Suprapubic skin (tissue), 4 donors: ENCODE data around the gene PHOX2B. TPM values are rescaled to one million over a fixed set of nuclear protein-coding genes. Genes with fewer than 3 reads are reported as not detected.
"Not testable (repeated sequence)": the region's sequence is repeated elsewhere in the genome, so short reads cannot be mapped to it uniquely, and the experiment has no call there.

Source experiments
- DNase-seq, 2 donors: peaks; one replicate each; pipeline ENCODE4 v3.0.0-alpha.2; 2019; ENCODE audit warnings: low spot score in 2 of 2
- H3K27ac ChIP-seq: fragments of 200-600 bp; sonication (generic); one replicate; pipeline ENCODE4 v1.5.1; 2019
- H3K27me3 ChIP-seq: fragments of 200-600 bp; sonication (generic); one replicate; pipeline ENCODE4 v1.5.1; 2019
- H3K36me3 ChIP-seq: fragments of 200-600 bp; sonication (generic); one replicate; pipeline ENCODE4 v1.5.1; 2019
- H3K4me1 ChIP-seq: fragments of 200-600 bp; sonication (generic); one replicate; pipeline ENCODE4 v1.5.1; 2019
- H3K4me3 ChIP-seq: fragments of 200-600 bp; sonication (generic); one replicate; pipeline ENCODE4 v1.5.1; 2019; ENCODE audit warnings: mild to moderate bottlenecking
- H3K9me3 ChIP-seq: fragments of 200-600 bp; sonication (generic); one replicate; pipeline ENCODE4 v1.5.1; 2019
- EP300 ChIP-seq: sonication (generic); formaldehyde crosslinking; IDR thresholded peaks from one replicate; pipeline ENCODE4 v1.6.1; 2017; ENCODE audit warnings: antibody characterized with exemption
- POLR2A ChIP-seq, 2 donors: fragments of 450-650 bp; IDR thresholded peaks; one replicate each; pipeline ENCODE4 v1.6.1; 2017; ENCODE audit warnings: antibody characterized with exemption in 2 of 2, mild to moderate bottlenecking in 2 of 2, moderate library complexity in 2 of 2
- POLR2AphosphoS5 ChIP-seq, 3 donors: sonication (generic); formaldehyde crosslinking; IDR thresholded peaks; one replicate each; pipeline ENCODE4 v1.6.1; 2017; ENCODE audit warnings: antibody characterized with exemption in 3 of 3
- WGBS: methylation state at CpG from one replicate; pipeline ENCODE4 v1.1.5; 2018; 5-methylcytosine and 5-hydroxymethylcytosine counted together
- total RNA-seq, 4 donors: library from RNA; depleted of rRNA; stranded (reverse); fragments of >200 nt; gene quantifications; one replicate each; pipeline ENCODE4 v1.1.0, GENCODE V29; 2016
- TF ChIP-seq, protein P1 (sequence below), 2 donors: fragments of 200-600 bp in 1 of 2; fragments of 450-650 bp in 1 of 2; sonication (generic) in 1 of 2; IDR thresholded peaks; one replicate each; pipeline ENCODE4 v1.5.1; 2016 to 2019; ENCODE audit warnings: antibody characterized with exemption in 2 of 2, mild to moderate bottlenecking in 1 of 2, moderate library complexity in 1 of 2

The PHOX2B gene
- total RNA-seq, 4 donors from 2014 or later, result not detected

DNA sequence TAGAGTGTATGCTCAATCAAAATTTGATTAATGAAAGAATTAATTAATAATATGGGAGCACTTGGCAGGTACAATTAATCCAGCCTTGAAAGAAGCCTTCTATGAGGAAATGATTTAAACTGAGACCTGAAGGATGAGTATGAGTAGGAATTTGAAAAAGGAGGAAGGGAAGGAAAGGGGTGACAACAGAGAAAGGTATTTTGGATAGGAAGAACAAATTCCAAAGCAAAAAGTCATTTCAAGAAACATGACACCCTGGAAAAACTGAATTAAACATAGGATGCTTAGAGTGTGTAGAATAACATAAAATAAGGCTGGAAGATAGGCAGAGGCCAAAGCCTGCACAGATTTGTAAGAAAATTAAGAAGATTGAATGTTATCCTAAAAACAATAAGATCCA lies 29.6 kb downstream of the PHOX2B start:
- no peaks in the 10 kb centered on the region for H3K4me1 ChIP-seq
- no peak overlapping the region for H3K27ac ChIP-seq
- peaks cover 7% of the 10 kb centered on the region for H3K27me3 ChIP-seq
- no peak for DNase-seq
- no peaks in the 10 kb centered on the region for H3K9me3 ChIP-seq
- TF ChIP-seq EP300, result no peak
- TF ChIP-seq, protein P1, sequence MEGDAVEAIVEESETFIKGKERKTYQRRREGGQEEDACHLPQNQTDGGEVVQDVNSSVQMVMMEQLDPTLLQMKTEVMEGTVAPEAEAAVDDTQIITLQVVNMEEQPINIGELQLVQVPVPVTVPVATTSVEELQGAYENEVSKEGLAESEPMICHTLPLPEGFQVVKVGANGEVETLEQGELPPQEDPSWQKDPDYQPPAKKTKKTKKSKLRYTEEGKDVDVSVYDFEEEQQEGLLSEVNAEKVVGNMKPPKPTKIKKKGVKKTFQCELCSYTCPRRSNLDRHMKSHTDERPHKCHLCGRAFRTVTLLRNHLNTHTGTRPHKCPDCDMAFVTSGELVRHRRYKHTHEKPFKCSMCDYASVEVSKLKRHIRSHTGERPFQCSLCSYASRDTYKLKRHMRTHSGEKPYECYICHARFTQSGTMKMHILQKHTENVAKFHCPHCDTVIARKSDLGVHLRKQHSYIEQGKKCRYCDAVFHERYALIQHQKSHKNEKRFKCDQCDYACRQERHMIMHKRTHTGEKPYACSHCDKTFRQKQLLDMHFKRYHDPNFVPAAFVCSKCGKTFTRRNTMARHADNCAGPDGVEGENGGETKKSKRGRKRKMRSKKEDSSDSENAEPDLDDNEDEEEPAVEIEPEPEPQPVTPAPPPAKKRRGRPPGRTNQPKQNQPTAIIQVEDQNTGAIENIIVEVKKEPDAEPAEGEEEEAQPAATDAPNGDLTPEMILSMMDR (IDR thresholded peaks at IDR 0.05), result no peak
- no peak for TF ChIP-seq POLR2AphosphoS5 (IDR thresholded peaks at IDR 0.05)
- TF ChIP-seq POLR2A (IDR thresholded peaks at IDR 0.05), result no peak
- no peak overlapping the region for H3K4me3 ChIP-seq
- H3K36me3 ChIP-seq, result no peaks in the 10 kb centered on the region

DNA sequence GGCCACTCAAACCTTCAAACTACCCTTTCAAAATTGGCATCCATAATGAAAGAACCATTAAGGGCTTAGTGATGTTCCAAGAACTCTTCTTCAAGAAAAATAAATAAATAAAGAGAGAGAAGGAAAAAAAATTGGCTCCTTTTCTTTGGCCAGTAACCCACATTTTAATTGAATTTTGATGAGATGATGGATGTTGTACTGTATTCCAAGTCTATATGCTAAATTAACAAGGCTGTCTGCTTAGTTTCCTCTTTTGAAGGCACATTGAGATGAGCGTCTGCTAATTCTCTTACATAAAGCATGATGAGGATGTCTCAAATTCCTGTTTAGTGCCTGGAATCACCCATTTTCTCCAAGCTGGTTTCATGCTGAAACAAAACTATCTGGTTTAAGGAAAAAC lies 33.4 kb downstream of the PHOX2B start:
- no peak overlapping the region for H3K4me3 ChIP-seq
- H3K4me1 ChIP-seq, result no peaks in the 10 kb centered on the region
- no peaks in the 10 kb centered on the region for H3K9me3 ChIP-seq
- WGBS, result 33% methylated on average over 1 of the region's 1 CpG
- no peak for DNase-seq
- H3K27ac ChIP-seq, result no peak overlapping the region
- no peaks in the 10 kb centered on the region for H3K36me3 ChIP-seq
- TF ChIP-seq POLR2AphosphoS5 (IDR thresholded peaks at IDR 0.05), result no peak
- peaks cover 7% of the 10 kb centered on the region for H3K27me3 ChIP-seq

DNA sequence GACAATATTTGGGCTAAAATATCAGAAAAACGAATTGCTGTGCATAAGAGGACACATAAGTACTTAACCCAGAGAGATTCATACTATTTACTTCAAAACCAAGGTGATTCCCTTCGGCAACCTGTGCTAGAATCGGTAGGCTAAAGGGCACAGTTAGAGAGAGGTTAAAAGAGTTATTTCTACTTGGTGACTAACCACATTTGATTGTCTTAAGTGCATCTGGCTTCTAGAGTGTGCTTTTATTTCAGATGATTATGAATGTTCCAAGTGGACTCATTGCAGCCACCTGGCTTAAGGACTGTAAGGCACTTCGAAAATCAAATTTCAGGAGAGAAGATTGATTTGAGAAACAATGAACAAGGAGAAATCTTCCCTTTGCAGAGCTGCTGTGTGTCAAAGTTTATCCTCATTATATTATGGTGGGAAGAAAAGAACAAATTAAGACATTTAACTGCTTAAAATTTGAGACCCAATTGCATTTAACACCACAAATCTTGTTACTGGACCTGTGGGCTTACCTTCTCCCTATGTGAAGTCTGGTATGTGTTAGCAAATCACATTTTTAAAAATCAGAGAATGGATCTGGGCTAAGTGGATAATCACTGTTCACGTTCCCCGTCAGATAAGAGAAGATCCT lies 34.0 kb downstream of the PHOX2B start:
- 76% methylated on average over 6 of the region's 6 CpGs for WGBS
- no peak overlapping the region for H3K27ac ChIP-seq
- no peak for TF ChIP-seq POLR2AphosphoS5 (IDR thresholded peaks at IDR 0.05)
- TF ChIP-seq POLR2A (IDR thresholded peaks at IDR 0.05), result no peak
- no peak for TF ChIP-seq EP300
- TF ChIP-seq, protein P1 (IDR thresholded peaks at IDR 0.05), result no peak

DNA sequence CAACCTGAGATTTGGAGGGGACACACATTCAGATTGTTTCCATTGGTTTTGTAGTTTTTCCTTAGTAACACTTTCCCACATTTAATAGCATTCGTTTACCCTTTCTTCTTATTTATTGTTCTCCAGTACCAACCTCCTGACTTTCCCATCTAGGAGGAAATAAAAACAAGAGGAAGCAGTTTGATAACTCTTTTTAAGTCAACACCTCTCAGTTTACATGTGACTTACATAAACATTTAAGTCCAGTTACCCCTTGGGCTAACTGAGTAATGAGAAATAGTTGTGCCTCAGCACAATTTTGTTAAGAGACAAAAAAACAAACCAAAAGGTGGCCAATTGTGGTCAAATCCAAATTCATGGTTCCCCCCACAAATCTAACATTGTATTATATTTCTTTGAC lies 34.8 kb downstream of the PHOX2B start:
- no peak overlapping the region for H3K4me3 ChIP-seq
- H3K4me1 ChIP-seq, result no peaks in the 10 kb centered on the region
- TF ChIP-seq POLR2AphosphoS5 (IDR thresholded peaks at IDR 0.05) (no peak), EP300 (no peak), POLR2A (IDR thresholded peaks at IDR 0.05) (no peak)
- TF ChIP-seq, protein P1 (IDR thresholded peaks at IDR 0.05), result no peak
- H3K36me3 ChIP-seq, result no peaks in the 10 kb centered on the region
- no peak for DNase-seq
- H3K9me3 ChIP-seq, result no peaks in the 10 kb centered on the region
- peaks cover 9% of the 10 kb centered on the region for H3K27me3 ChIP-seq
- H3K27ac ChIP-seq, result no peak overlapping the region
- 74% methylated on average over 1 of the region's 1 CpG for WGBS

More for the DNA sequence above, 34.0 kb downstream of the PHOX2B start:
- H3K36me3 ChIP-seq, result no peaks in the 10 kb centered on the region
- DNase-seq, result no peak
- H3K27me3 ChIP-seq, result peaks cover 7% of the 10 kb centered on the region
- H3K9me3 ChIP-seq, result no peaks in the 10 kb centered on the region
- no peak overlapping the region for H3K4me3 ChIP-seq
- no peaks in the 10 kb centered on the region for H3K4me1 ChIP-seq

DNA sequence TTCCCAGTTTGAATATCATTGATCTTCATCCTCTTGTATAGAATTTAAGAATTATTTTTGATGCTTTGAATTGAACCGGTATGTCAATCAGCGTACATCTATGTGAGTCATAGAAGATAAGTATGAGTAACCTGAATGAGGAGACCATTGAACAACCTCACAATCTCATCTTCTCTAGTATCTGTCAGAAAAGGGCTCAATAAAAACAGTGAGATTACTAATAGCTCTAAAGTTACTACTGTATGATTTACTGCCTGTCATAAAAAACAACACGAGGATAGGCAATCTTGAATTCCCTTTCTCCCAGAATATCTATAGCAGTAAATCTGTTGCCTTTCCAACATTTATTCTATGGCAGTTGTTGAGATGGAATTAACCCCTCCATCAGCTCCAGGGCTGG lies 36.1 kb downstream of the PHOX2B start:
- Histone ChIP-seq H3K36me3 (no peaks in the 10 kb centered on the region), H3K4me1 (no peaks in the 10 kb centered on the region), H3K27ac (no peak overlapping the region), H3K9me3 (no peaks in the 10 kb centered on the region), H3K27me3 (peaks cover 13% of the 10 kb centered on the region), H3K4me3 (no peak overlapping the region)
- DNase-seq, result no peak
- WGBS, result 65% methylated on average over 3 of the region's 3 CpGs
- TF ChIP-seq EP300, result no peak
- TF ChIP-seq, protein P1 (IDR thresholded peaks at IDR 0.05), result no peak
- no peak for TF ChIP-seq POLR2AphosphoS5 (IDR thresholded peaks at IDR 0.05)
- no peak for TF ChIP-seq POLR2A (IDR thresholded peaks at IDR 0.05)

DNA sequence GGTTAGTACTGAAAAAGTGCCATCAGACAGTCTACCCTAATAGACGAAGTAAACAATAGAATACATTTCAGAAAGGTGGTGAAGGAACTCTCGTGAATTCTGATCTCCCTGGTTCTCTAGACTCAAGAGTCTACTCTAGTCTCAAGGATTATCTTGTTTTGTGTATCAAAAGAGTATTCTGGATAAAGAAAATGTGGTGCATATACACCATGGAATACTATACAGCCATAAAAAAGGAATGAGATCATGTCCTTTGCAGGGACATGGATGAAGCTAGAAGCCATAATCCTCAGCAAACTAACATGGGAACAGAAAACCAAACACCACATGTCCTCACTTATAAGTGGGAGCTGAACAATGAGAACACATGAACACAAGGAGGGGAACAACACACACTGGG lies 36.9 kb downstream of the PHOX2B start:
- H3K4me1 ChIP-seq, H3K9me3 ChIP-seq, H3K27ac ChIP-seq, H3K4me3 ChIP-seq, DNase-seq, H3K36me3 ChIP-seq: not testable (repeated sequence)
- 93% methylated on average over 2 of the region's 2 CpGs for WGBS
- H3K27me3 ChIP-seq, result peaks cover 13% of the 10 kb centered on the region
